ENCODE data around the gene TTLL12.

Gene TTLL12

GRCh38 chr22:43171019-43171491, 15.9 kb downstream of the TTLL12 start:
- DNase-seq = no peak

GRCh38 chr22:43170131-43170480, 16.8 kb downstream of the TTLL12 start:
- DNase-seq = no peak

- no peak for DNase-seq
Observed at GRCh38 chr22:43169310-43170130, 17.4 kb downstream of the TTLL12 start.

GRCh38 chr22:43168471-43169309, 18.2 kb downstream of the TTLL12 start:
- DNase-seq = no peak

GRCh38 chr22:43167001-43167589, 19.8 kb downstream of the TTLL12 start:
- DNase-seq = no peak

GRCh38 chr22:43166132-43166930, 20.6 kb downstream of the TTLL12 start:
- no peak for DNase-seq

- DNase-seq = no peak
Observed at GRCh38 chr22:43164636-43165035, 22.3 kb downstream of the TTLL12 start.

- no peak for DNase-seq
Observed at GRCh38 chr22:43163241-43163795, 23.6 kb downstream of the TTLL12 start.

GRCh38 chr22:43162412-43163150, 24.4 kb downstream of the TTLL12 start:
- no peak for DNase-seq

- no peak for DNase-seq
Observed at GRCh38 chr22:43160497-43161126, 26.3 kb downstream of the TTLL12 start.

- no peak for DNase-seq
Observed at GRCh38 chr22:43159484-43160178, 27.3 kb downstream of the TTLL12 start.

- no peak for DNase-seq
Observed at GRCh38 chr22:43158778-43159483, 28.0 kb downstream of the TTLL12 start.

- no peak for DNase-seq
Observed at GRCh38 chr22:43157874-43158546, 28.9 kb downstream of the TTLL12 start.

GRCh38 chr22:43156413-43156812, 30.5 kb downstream of the TTLL12 start:
- DNase-seq = no peak

- no peak for DNase-seq
Observed at GRCh38 chr22:43155789-43156188, 31.1 kb downstream of the TTLL12 start.

- no peak for DNase-seq
Observed at GRCh38 chr22:43154887-43155536, 31.9 kb downstream of the TTLL12 start.

GRCh38 chr22:43153899-43154298, 33.0 kb downstream of the TTLL12 start:
- no peak for DNase-seq

GRCh38 chr22:43152357-43153071, 34.4 kb downstream of the TTLL12 start:
- DNase-seq = no peak

Measured in NCI-H187 (cell line).